Mesangial cell (primary cell): Measurements from ENCODE around the gene CGGBP1. TPM values are rescaled to one million over a fixed set of nuclear protein-coding genes. Genes with fewer than 3 reads are reported as not detected.

Source experiments
- total RNA-seq: library from RNA; depleted of rRNA; stranded (reverse); fragments of >200 nt; gene quantifications from 2 replicates; pipeline ENCODE4 v1.2.3, GENCODE V29; 2015

CGGBP1 gene, protein sequence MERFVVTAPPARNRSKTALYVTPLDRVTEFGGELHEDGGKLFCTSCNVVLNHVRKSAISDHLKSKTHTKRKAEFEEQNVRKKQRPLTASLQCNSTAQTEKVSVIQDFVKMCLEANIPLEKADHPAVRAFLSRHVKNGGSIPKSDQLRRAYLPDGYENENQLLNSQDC
- total RNA-seq, result 31.9 and 34.4 TPM in 2 replicates

DNA sequence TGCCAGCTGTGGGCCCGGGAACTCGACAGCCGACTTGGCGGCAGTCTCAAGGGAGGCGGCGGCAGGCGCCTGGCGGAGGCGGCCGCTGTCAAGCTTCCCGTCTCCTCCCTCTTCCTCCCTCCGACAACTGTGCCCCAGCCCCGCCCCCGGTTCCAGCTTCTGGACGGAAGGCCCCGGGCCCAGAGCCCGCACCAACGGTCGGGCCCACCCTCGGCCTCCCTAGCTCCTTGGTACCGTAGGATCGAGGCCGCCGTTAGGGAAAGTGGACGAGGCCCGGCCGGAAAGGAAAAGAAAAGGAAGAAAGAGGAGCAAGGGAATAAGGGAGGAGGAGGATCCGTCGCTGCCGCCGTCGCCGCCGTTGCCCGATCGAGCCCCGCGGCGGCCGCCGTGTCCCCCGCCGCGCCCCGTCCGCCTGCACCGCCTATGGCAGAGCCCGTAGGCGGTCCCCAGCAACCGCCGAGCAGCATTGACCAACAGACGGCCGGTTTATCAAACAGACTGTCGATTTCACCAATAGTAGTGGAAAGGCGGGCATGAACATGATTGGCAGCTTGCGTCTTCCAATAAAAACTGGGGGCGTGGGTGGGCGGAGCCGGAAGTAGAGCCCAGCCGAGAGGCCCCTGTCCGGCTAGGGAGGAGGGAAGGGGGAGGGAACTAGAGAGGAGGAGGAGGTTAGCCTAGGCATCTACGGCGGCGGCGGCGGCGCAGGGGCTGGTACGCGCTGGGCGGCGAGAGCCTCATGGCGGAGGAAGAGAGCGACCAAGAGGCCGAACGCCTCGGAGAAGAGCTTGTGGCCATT, at the start of gene CGGBP1, which contains the start of gene ZNF654:
CGGBP1 (minus strand) TSS at position 425 of the 799 bp plus-strand sequence. CDS start 3,029 bp downstream, outside the sequence.
ZNF654 (plus strand) TSS at position 675 of the 799 bp plus-strand sequence; CDS start at position 740, 65 bp downstream.

Other genes starting within 250 kb of the CGGBP1 start
- 2.3 and 6.0 TPM in 2 replicates for gene ZNF654, start 250 bp upstream of the CGGBP1 start, total RNA-seq
- gene C3orf38, start 91.0 kb upstream of the CGGBP1 start, total RNA-seq, result 11.9 and 21.0 TPM in 2 replicates